PC-9 (cell line): ENCODE measurements around the gene TJP2.

Experiments used
- EZH2 ChIP-seq: fragments of 200-600 bp; sonication (generic); IDR thresholded peaks from 2 replicates; pipeline ENCODE4 v1.8.0; 2017; ENCODE audit warnings: antibody characterized with exemption, low read depth
- TF ChIP-seq, protein P1 (sequence below): fragments of 200-600 bp; sonication (generic); conservative IDR thresholded peaks from 2 replicates; pipeline ENCODE4 v1.6.1; 2017; ENCODE audit warnings: mixed run types, antibody characterized with exemption, mild to moderate bottlenecking, moderate library complexity

- TF ChIP-seq, protein P1, sequence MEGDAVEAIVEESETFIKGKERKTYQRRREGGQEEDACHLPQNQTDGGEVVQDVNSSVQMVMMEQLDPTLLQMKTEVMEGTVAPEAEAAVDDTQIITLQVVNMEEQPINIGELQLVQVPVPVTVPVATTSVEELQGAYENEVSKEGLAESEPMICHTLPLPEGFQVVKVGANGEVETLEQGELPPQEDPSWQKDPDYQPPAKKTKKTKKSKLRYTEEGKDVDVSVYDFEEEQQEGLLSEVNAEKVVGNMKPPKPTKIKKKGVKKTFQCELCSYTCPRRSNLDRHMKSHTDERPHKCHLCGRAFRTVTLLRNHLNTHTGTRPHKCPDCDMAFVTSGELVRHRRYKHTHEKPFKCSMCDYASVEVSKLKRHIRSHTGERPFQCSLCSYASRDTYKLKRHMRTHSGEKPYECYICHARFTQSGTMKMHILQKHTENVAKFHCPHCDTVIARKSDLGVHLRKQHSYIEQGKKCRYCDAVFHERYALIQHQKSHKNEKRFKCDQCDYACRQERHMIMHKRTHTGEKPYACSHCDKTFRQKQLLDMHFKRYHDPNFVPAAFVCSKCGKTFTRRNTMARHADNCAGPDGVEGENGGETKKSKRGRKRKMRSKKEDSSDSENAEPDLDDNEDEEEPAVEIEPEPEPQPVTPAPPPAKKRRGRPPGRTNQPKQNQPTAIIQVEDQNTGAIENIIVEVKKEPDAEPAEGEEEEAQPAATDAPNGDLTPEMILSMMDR, result no peak
- TF ChIP-seq EZH2, result no peak
Observed at GRCh38 chr9:69184266-69184665, 10.2 kb downstream of the TJP2 start.
